ENCODE data around the gene IFI35.

Gene IFI35

DNA sequence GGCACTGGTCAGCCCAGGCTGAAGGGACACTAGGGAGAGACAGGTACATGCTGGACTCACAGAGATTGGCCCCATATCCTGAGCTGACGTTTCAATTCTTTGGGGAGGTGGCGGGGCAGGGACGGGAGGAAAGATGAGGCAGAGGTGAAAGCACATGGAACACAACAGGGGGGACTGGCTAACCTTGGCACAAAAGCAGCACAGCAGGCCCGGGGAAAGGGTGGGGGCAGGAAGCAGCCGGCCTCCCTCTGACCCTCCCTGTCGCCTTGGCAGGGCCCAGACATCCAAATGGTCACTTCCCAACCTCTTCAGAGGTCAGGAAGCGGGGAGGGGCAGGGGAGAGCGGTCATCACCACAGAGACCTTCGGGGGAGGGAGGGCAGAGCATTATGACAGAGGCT lies 9.0 kb downstream of the IFI35 start:
- TF ChIP-seq, protein P1, sequence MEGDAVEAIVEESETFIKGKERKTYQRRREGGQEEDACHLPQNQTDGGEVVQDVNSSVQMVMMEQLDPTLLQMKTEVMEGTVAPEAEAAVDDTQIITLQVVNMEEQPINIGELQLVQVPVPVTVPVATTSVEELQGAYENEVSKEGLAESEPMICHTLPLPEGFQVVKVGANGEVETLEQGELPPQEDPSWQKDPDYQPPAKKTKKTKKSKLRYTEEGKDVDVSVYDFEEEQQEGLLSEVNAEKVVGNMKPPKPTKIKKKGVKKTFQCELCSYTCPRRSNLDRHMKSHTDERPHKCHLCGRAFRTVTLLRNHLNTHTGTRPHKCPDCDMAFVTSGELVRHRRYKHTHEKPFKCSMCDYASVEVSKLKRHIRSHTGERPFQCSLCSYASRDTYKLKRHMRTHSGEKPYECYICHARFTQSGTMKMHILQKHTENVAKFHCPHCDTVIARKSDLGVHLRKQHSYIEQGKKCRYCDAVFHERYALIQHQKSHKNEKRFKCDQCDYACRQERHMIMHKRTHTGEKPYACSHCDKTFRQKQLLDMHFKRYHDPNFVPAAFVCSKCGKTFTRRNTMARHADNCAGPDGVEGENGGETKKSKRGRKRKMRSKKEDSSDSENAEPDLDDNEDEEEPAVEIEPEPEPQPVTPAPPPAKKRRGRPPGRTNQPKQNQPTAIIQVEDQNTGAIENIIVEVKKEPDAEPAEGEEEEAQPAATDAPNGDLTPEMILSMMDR (IDR thresholded peaks at IDR 0.05; ENCODE audit: low read depth, low read length): no peak
- H3K4me3 ChIP-seq (ENCODE audit: low read depth, low read length): no peak overlapping the region

DNA sequence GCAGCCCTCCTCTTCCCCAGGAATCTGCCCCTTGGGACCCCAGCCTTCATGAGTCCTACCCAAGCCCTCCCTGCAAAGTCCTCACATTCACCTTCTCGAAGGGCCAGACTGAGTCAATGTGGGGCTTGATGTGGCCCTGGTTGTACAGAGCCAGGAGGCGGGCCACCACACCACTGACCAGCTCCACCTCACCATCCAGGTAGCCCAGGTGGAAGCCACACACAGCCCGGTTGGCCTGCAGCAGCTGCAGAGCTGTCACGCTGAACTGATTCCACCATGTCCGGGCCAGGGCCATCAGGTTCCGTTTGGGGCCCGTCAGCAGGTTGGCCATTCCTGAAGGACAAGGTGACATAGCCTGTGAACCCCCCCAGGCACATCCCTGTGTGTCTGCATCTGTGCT lies 9.6 kb downstream of the IFI35 start:
- TF ChIP-seq, protein P1 (IDR thresholded peaks at IDR 0.05; ENCODE audit: low read depth, low read length): no peak
- no peak overlapping the region for H3K4me3 ChIP-seq (ENCODE audit: low read depth, low read length)

DNA sequence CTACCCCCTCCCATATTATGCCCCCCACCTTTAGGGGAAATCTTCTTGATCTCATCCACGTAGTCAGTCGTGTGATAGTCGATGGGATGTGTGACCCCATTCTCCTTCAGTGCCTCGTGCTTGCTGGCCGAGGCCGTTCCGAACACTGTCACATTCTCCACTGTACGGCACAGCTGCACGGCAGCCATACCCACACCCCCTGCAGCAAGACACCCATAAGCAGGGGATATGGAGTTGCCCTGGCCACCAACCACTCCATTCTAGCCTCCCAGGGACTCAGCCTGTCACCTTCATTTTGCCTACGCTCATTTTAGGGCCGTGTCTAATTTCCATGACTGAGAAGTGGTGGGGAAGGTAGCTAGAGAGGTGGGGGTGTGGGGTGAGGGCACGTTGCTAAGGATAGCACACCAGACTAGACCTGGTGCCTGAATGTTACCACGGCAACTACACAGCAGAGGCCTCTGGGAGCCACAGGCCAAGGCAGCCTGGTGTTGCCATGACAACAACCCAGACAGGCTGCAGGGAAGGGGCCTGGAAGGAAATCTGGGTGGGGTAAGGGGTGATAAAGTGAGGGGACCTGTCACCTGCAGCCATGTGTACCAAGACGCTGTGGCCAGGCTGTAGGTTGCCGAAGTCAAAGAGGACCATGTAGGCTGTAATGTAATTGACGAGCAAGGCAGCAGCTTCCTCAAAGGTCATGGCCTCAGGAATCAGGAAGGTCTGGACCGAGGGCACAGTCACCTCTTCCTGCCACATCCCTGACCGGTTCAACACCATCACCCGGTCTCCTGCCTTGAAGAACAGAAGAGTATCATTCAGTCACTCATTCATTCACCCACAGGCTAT lies 11.6 kb downstream of the IFI35 start:
- TF ChIP-seq, protein P1 (IDR thresholded peaks at IDR 0.05; ENCODE audit: low read depth, low read length): no peak
- H3K4me3 ChIP-seq (ENCODE audit: low read depth, low read length): no peak overlapping the region

DNA sequence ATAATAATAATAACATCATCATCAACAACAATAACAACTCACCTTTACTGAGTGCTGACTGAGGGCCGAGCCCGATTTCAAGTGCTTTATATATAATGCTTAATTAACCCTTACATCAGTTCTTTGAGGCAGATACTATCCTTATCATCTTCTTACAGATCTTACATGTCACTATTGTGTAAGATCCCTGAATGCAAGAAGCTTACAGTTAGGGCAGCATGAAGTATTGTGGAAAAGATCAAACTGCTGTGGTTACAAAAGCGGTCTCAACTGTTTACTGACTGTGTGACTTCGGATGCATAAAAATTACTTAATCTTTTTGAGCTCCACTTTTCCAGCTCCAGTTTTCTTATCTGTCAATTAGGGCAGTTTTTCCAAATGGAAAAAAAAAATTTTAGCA lies 12.3 kb downstream of the IFI35 start:
- TF ChIP-seq, protein P1 (IDR thresholded peaks at IDR 0.05; ENCODE audit: low read depth, low read length): no peak
- no peak overlapping the region for H3K4me3 ChIP-seq (ENCODE audit: low read depth, low read length)

DNA sequence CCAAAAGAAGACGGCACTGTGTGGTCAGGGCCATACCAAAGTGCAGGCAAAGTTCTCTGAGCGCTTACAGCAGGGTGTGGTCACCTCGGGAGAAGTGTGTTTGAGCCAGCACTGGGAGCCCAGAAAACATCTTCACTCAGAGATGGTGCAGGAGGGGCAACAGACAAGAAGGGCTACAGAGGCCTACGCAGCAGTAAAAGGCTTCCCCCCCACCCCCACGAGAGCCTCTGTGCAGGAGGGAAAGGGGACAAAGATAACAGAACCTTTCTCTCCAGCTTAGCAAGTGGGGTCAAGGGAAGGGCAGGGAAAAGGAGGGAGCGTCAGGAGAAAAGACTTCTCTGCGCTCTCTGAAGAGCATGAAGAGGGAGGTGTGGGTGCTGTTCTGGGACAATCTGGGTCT lies 12.8 kb downstream of the IFI35 start:
- no peak overlapping the region for H3K4me3 ChIP-seq (ENCODE audit: low read depth, low read length)
- TF ChIP-seq, protein P1 (IDR thresholded peaks at IDR 0.05; ENCODE audit: low read depth, low read length): no peak

DNA sequence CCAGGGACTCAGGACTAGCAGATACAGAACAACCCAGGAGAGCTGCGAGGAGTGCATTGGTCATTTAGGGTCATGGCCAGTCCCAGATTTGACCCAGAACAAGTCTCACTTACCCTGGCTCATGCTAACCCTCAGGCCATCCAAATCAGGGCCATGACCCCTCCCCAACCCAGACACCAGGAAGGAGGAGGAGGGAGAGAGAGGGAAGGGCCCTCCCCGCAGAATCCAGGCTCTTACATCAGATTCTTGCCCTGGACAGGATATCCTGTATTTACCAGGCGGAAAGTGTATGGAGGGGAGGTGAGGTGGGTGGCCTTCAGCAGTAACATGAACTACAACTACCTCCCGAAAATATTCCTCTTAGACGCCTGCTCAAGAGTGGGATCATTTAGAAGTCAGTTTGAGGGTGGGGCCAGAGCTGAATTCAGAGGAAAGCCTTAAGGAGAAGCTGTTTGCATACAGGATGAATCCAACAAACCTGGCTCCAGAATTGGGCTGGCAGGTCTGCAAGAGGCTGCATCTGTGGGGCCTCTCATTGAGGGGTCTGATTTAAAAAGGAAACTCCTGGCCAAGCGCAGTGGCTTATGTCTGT lies 13.5 kb downstream of the IFI35 start:
- H3K4me3 ChIP-seq (ENCODE audit: low read depth, low read length): no peak overlapping the region

More for the DNA sequence above, 13.5 kb downstream of the IFI35 start:
- TF ChIP-seq, protein P1 (IDR thresholded peaks at IDR 0.05; ENCODE audit: low read depth, low read length): no peak
